H9 (cell line): ENCODE data around the gene PCYT1A. TPM values are rescaled to one million over a fixed set of nuclear protein-coding genes. Genes with fewer than 3 reads are reported as not detected.

Source experiments
- DNase-seq: peaks from one replicate; pipeline ENCODE4 v3.0.0-alpha.2; 2017
- H2AFZ ChIP-seq: one replicate; pipeline ENCODE4 v1.6.1; 2013; ENCODE audit warnings: mild to moderate bottlenecking, low read length, control low read depth, moderate library complexity
- H2AK5ac ChIP-seq: 2 replicates; pipeline ENCODE4 v1.6.1; 2013; ENCODE audit warnings: low read length, control low read depth, mixed read lengths; ENCODE audit not compliant: insufficient read length
- H2BK120ac ChIP-seq: one replicate; pipeline ENCODE4 v1.6.1; 2013; ENCODE audit warnings: low read depth, mild to moderate bottlenecking, low read length, control low read depth, inconsistent platforms; ENCODE audit not compliant: poor library complexity, severe bottlenecking
- H2BK12ac ChIP-seq: 2 replicates; pipeline ENCODE4 v1.6.1; 2013; ENCODE audit warnings: low read length, control low read depth, mixed read lengths, low read depth; ENCODE audit not compliant: insufficient read length
- H2BK15ac ChIP-seq: 2 replicates; pipeline ENCODE4 v1.6.1; 2013; ENCODE audit warnings: low read depth, low read length, control low read depth
- H2BK20ac ChIP-seq: one replicate; pipeline ENCODE4 v1.6.1; 2013; ENCODE audit warnings: low read depth, mild to moderate bottlenecking, low read length, control low read depth, inconsistent platforms; ENCODE audit not compliant: poor library complexity, severe bottlenecking
- H2BK5ac ChIP-seq: 2 replicates; pipeline ENCODE4 v1.6.1; 2013; ENCODE audit warnings: low read length, control low read depth, mixed read lengths; ENCODE audit not compliant: insufficient read length
- H3K14ac ChIP-seq: 2 replicates; pipeline ENCODE4 v1.6.1; 2013; ENCODE audit warnings: low read length, control low read depth; ENCODE audit not compliant: insufficient read depth
- H3K18ac ChIP-seq: 2 replicates; pipeline ENCODE4 v1.6.1; 2013; ENCODE audit warnings: low read depth, mild to moderate bottlenecking, mixed read lengths, low read length, control low read depth; ENCODE audit not compliant: insufficient read length
- H3K23ac ChIP-seq: 2 replicates; pipeline ENCODE4 v1.6.1; 2013; ENCODE audit warnings: low read length, control low read depth, mixed read lengths, low read depth; ENCODE audit not compliant: insufficient read length
- H3K23me2 ChIP-seq: 2 replicates; pipeline ENCODE4 v1.6.1; 2013; ENCODE audit warnings: low read depth, mild to moderate bottlenecking, mixed read lengths, low read length, control low read depth; ENCODE audit not compliant: insufficient read length, poor library complexity, severe bottlenecking
- H3K27ac ChIP-seq: 2 replicates; pipeline ENCODE4 v1.5.1; 2013; ENCODE audit warnings: low read length, control low read depth, mixed read lengths, low read depth; ENCODE audit not compliant: insufficient read length
- H3K27me3 ChIP-seq: 2 replicates; pipeline ENCODE4 v1.6.1; 2013; ENCODE audit warnings: low read length, control low read depth, inconsistent platforms; ENCODE audit not compliant: insufficient read depth
- H3K4ac ChIP-seq: 2 replicates; pipeline ENCODE4 v1.6.1; 2013; ENCODE audit warnings: low read depth, mild to moderate bottlenecking, control low read depth, inconsistent platforms, low read length, moderate library complexity
- H3K4me1 ChIP-seq: 2 replicates; pipeline ENCODE4 v1.6.1; 2013; ENCODE audit warnings: low read length, control low read depth, inconsistent platforms; ENCODE audit not compliant: insufficient read depth
- H3K4me2 ChIP-seq: 2 replicates; pipeline ENCODE4 v1.6.1; 2013; ENCODE audit warnings: low read length, control low read depth, mixed read lengths; ENCODE audit not compliant: insufficient read length, insufficient read depth
- H3K56ac ChIP-seq: 2 replicates; pipeline ENCODE4 v1.6.1; 2013; ENCODE audit warnings: low read depth, mild to moderate bottlenecking, mixed read lengths, low read length, control low read depth; ENCODE audit not compliant: insufficient read length
- H3K79me1 ChIP-seq: 2 replicates; pipeline ENCODE4 v1.6.1; 2013; ENCODE audit warnings: low read depth, mild to moderate bottlenecking, moderate library complexity, low read length, control low read depth, inconsistent platforms; ENCODE audit not compliant: insufficient read depth, poor library complexity, severe bottlenecking
- H3K79me2 ChIP-seq: 2 replicates; pipeline ENCODE4 v1.6.1; 2013; ENCODE audit warnings: low read length, control low read depth, inconsistent platforms; ENCODE audit not compliant: insufficient read depth
- H3K9ac ChIP-seq: 2 replicates; pipeline ENCODE4 v1.6.1; 2013; ENCODE audit warnings: low read length, control low read depth, mixed read lengths; ENCODE audit not compliant: insufficient read length; ENCODE audit errors: extremely low read depth
- H3K9me3 ChIP-seq: one replicate; pipeline ENCODE4 v1.6.1; 2013; ENCODE audit warnings: low read depth, low read length, inconsistent platforms; ENCODE audit not compliant: control insufficient read depth
- H3T11ph ChIP-seq: one replicate; pipeline ENCODE4 v1.6.1; 2013; ENCODE audit warnings: mild to moderate bottlenecking, low read length, control low read depth, inconsistent platforms
- H4K20me1 ChIP-seq: one replicate; pipeline ENCODE4 v1.6.1; 2013; ENCODE audit not compliant: control insufficient read depth, insufficient read length, insufficient read depth
- H4K5ac ChIP-seq: 2 replicates; pipeline ENCODE4 v1.6.1; 2013; ENCODE audit warnings: low read depth, mild to moderate bottlenecking, mixed read lengths, low read length, control low read depth; ENCODE audit not compliant: insufficient read length
- H4K8ac ChIP-seq: replicated peaks from 2 replicates; pipeline ENCODE4 v1.6.1; 2013; ENCODE audit warnings: low read length, control low read depth, mixed read lengths, low read depth; ENCODE audit not compliant: insufficient read length
- H4K91ac ChIP-seq: 2 replicates; pipeline ENCODE4 v1.6.1; 2013; ENCODE audit warnings: low read depth, mild to moderate bottlenecking, moderate library complexity, mixed read lengths, low read length, control low read depth; ENCODE audit not compliant: insufficient read length
- H3K27ac Mint-ChIP-seq, 3 experiments: 2 replicates in 2 of 3; 3 replicates in 1 of 3; pipeline ENCODE4 v1.8.0; 2020 to 2021; ENCODE audit warnings: mixed read lengths in 3 of 3, mild to moderate bottlenecking in 1 of 3, moderate library complexity in 1 of 3
- H3K27me3 Mint-ChIP-seq: 2 replicates; pipeline ENCODE4 v1.8.0; 2021; ENCODE audit warnings: low read depth, mild to moderate bottlenecking, moderate library complexity, mixed read lengths
- H3K36me3 Mint-ChIP-seq, 3 experiments: 2 replicates in 2 of 3; 3 replicates in 1 of 3; pipeline ENCODE4 v1.8.0; 2020 to 2021; ENCODE audit warnings: low read depth in 3 of 3, mixed read lengths in 3 of 3; ENCODE audit not compliant: insufficient read depth in 1 of 3
- H3K4me1 Mint-ChIP-seq, 2 experiments: 2 replicates each; pipeline ENCODE4 v1.8.0; 2020; ENCODE audit warnings: mixed read lengths in 2 of 2
- H3K4me3 Mint-ChIP-seq, 2 experiments: 2 replicates in 1 of 2; 3 replicates in 1 of 2; pipeline ENCODE4 v1.8.0; 2020 to 2021; ENCODE audit warnings: mild to moderate bottlenecking in 2 of 2, mixed read lengths in 2 of 2, moderate library complexity in 1 of 2
- H3K9me3 Mint-ChIP-seq, 2 experiments: 2 replicates in 1 of 2; 3 replicates in 1 of 2; pipeline ENCODE4 v1.8.0; 2020; ENCODE audit warnings: mild to moderate bottlenecking in 2 of 2, mixed read lengths in 2 of 2, moderate library complexity in 1 of 2
- CTCF ChIP-seq: fragments of 200-600 bp; sonication (generic); conservative IDR thresholded peaks from 3 replicates; pipeline ENCODE4 v1.8.0; 2021; ENCODE audit warnings: antibody characterized with exemption, mild to moderate bottlenecking
- WGBS: extraction: QIAGEN DNeasy Blood & Tissue Kit; methylation state at CpG from one replicate; pipeline ENCODE4 v1.1.7; 2013; ENCODE audit warnings: missing lambda C conversion rate, low lambda C conversion rate, mixed read lengths; ENCODE audit not compliant: insufficient read length; ENCODE audit errors: extremely low coverage; 5-methylcytosine and 5-hydroxymethylcytosine counted together
- total RNA-seq: library from RNA; stranded (reverse); gene quantifications from 2 replicates; pipeline ENCODE4 v1.2.1, GENCODE V29; 2021

PCYT1A gene
- total RNA-seq, 1 experiment from 2014 or later = 31.6 TPM

- no CpG with 5 or more reads among the region's 5 CpGs for WGBS
- peak overlapping the region in 1 of 3 experiments; percentile 81; a peak in 1 of 7 replicates for H3K27ac Mint-ChIP-seq
- TF ChIP-seq CTCF = no peak
- Histone ChIP-seq H2BK20ac (no peak overlapping the region), H3K23me2 (no peaks in the 10 kb centered on the region), H3K79me1 (no peaks in the 10 kb centered on the region), H4K91ac (no peak overlapping the region), H2AK5ac (no peak overlapping the region), H4K8ac (no peak overlapping the region), H3K9me3 (no peaks in the 10 kb centered on the region), H3K4ac (no peak overlapping the region), H3K56ac (no peak overlapping the region), H4K20me1 (peaks cover 2% of the 10 kb centered on the region), H3T11ph (no peak overlapping the region), H2BK5ac (no peak overlapping the region), H4K5ac (no peak overlapping the region), H2BK12ac (no peak overlapping the region), H3K79me2 (no peaks in the 10 kb centered on the region), H2BK15ac (no peak overlapping the region), H2AFZ (no peak overlapping the region), H3K14ac (no peak overlapping the region), H2BK120ac (no peak overlapping the region), H3K9ac (no peak overlapping the region), H3K4me1 (no peaks in the 10 kb centered on the region), H3K27me3 (no peaks in the 10 kb centered on the region), H3K23ac (no peak overlapping the region), H3K27ac (no peak overlapping the region), H3K18ac (no peak overlapping the region), H3K4me2 (no peak overlapping the region)
- H3K27me3 Mint-ChIP-seq = no peaks in the 10 kb centered on the region
- H3K4me3 Mint-ChIP-seq = no peak overlapping the region
- H3K36me3 Mint-ChIP-seq = peaks cover 11 to 39% (median 17%) of the 10 kb centered on the region in 3 experiments; a peak in 6 of 7 replicates
- peaks cover 0 to 8% of the 10 kb centered on the region in 2 experiments; a peak in 2 of 4 replicates for H3K4me1 Mint-ChIP-seq
- no peak for DNase-seq
- H3K9me3 Mint-ChIP-seq = no peaks in the 10 kb centered on the region
Observed at GRCh38 chr3:196237203-196237602, 50.3 kb downstream of the PCYT1A start.
